HuH-7.5 (cell line): ENCODE measurements around the gene UBE2V1.
"Not testable (repeated sequence)": the region's sequence is repeated elsewhere in the genome, so short reads cannot be mapped to it uniquely, and the experiment has no call there.

Source experiments
- DNase-seq: peaks from one replicate; pipeline ENCODE4 v3.0.0; 2011; ENCODE audit warnings: low spot score

UBE2V1 gene

DNA sequence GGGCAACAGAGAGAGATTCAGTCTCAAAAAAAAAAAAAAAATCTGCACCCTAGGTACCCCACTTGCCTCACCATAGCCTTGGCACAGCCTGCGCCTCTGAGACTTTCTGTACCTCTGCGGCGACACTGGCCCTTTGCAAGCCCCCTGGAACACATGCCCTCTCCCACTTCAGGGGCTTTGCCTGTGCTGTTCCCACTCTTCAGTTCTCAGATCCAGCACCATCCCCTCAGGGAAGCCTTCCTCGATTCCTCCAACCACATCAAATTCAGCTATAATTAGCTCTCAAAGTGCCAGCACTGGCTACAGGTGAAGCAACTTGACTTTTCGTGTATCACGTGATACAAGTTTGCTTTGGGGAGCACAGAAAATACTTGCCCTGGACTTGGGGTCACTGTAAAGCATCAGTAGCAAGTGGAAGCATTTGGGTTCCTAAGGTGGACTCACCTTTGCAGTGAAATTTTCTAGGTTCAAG, 2.1 kb upstream of the UBE2V1 start:
- no peak for DNase-seq

DNA sequence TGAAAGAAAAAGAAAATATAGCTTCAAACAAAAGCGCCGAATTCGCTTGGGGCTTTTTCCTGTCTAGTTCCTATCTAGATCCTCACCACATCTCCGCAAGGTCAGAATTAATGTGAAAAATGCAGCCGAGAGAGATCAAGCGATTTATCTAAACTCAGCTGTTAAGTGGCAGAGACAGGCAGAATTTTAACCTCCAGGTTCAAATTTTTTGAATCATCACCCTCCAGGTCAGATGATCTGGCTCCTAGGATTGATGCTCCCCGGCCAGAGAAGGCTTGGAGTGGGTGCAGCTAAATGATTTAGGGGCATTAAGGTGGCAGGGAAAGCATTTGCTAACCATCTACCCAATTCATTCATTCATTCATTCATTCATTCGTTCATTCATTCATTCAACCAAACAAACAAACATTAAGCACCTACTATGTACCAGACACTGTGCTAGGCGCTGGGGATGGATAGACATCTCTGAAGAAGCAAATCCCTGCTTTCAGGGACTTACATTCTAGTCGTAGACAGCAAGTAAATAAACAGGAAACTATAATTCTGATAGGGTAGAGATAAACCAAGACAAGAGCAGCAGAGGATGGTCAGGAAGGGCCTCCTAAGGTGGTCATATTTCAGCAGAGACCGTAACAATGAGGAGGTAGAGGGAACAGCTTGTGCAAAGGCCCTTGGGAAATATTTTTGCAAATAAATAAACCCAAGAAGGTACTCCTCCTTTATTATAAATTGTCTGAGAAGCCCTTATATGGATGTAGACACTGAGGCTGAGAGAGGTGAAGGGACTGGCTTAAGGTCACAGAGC, 672 bp upstream of the UBE2V1 start:
- no peak for DNase-seq

DNA sequence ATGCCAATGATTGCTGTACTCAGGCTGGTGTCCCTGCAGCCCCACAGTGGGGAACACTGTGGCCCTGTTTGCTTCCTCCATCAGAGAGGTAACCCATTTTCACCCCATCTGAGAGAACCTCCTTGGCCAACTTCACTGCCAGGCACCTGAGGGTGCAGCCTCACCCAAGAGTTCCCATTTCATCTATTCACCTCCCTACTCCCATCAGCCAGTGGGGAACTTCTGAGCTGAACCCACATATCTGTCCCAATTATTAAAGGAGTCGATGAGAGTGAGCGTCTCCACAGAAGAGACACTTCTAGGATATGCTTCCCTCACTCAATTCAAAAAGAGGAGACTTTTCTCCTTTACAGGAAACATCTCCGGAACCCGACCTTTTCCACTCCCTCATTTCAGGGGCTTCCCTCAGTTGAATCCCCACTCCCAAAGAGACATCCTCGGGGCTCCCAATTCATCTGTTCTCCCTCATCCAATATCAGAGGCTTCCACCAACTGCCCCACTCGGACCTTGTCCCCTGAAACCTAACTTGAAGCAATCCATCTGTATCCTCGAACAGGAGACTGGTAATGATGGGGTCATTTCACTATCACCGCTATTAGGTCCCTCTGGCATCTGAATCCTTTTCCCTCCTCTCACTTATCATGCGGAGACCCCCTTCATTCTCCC, 988 bp downstream of the UBE2V1 start:
- no peak for DNase-seq

DNA sequence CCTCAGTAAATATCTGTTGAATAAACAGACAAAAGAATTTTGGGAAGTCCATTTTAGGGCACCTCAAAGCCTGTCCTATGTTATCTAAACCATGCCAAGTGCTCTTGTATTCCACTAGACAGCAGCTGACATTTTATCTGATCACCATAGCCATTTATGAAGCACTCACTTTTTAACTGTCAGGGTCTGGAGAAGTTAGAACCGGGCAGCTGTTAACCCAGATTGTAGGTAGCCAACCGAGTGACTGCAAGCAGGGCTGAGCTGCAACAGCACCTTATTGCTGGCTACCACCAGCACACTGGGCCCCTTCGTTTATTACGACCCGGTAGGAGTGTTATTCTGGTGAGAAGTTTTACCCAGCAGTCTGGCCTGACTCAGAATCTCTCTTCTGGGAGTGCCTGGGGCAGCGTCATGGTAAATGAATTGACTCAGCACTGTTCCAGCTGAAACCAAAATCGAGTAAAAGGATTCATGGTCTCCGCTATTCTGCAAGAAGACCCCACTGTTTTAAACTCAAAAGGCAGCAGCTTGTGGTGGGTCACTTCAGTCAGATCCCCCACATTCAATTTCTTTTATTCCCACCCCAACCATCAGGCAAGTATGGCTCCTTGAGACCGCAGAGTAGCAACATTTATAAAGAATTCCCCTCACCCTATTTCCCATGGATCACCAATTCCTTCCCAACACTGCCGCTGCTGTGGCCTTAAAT, 1.7 kb downstream of the UBE2V1 start:
- no peak for DNase-seq

DNA sequence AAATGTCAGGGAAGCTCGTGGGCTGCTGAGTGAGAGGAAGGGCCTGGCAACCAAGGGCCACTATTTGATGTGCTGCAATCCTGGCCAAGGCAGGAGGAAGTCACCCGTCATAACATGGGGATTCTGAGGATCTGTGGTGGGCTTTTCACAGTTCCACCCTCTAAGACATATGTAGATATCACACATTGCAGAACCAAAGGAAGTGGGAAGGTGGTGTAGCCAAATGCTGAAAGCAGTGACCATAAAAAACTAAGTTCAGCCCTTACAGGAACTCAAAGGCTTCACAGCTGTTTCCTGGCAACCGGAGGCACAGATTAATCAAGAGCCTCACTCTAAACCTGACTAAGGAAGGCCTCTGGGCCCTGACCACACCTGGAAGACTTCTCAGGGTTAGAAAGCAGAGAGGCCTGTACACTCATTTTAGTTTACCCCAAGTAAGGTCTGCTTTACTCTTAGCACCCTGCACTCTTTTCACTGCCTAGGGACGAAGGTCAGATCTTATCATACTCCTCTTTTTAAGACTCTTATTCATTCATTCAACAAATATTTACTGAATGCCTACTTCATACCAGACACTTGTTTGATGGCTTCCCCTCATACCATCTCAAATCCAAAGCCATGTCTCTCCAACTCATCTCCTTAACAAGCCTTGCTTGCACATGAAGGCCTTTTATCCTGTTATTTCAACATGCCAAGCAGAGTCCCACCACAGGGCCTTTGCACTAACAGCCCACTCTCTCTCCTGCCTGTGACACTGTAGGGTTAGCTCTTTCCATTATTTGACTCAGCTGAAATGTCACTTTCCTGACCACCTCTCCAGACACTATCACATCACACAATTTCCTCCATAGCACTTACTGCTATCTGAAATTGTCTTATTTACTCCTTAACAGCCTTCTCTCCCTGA, 2.6 kb downstream of the UBE2V1 start:
- DNase-seq, result no peak

DNA sequence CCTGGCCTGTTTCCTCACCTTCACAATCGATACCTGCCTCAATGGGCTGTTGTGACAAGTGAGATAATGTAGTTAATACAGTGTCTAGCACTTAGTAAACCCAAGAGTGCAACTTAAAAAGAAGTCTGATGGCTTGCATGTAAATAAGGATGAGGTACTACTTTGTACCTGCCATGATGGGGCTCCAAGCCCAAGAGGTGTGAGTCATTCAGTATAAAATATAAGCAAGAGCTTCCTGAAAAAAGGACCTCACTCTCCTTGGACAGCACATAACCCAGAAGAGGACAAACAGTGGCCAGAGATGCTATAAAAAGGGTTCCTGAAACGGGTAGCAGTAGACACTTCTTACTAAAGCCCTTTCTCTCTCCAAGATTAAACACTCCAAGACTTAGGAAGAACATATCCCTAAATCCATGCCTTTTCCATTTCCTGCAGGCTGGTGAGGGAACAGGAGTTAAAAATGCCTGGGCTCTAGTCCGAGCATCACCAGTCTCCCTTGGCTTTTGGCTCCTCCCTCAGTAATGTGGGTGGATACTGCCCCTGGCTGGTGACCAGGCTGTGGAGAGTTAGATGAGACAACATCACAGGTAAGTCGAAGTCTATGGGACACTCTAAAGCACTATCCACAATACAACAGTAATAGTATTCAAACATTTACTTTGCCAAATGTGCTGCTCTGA, 4.3 kb downstream of the UBE2V1 start:
- DNase-seq, result no peak

DNA sequence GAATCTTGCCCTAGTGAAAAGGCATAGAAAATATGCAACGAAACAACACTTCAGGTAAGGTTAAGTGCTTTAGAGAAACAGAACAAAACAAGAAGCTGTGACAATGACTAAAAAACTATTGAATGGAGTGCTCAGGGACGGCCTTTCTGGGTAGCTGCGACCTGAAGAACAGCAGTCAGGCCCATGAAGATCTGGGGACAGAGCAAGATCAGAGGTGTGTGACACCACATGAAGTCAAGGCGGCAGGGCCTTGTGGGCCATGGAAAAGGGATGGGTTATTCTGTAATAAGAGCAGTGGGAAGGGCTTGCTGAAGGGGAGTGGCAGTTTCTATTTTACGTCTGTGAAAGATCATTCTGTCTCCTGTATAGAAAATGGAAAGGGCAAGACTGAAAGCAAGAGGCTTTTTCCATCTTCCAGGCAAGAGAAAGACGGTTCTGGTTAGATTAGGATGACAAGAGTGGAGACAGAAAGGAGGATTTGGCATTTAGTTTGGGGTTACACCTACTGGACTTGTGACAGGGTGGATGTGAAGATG, 5.1 kb downstream of the UBE2V1 start:
- no peak for DNase-seq

DNA sequence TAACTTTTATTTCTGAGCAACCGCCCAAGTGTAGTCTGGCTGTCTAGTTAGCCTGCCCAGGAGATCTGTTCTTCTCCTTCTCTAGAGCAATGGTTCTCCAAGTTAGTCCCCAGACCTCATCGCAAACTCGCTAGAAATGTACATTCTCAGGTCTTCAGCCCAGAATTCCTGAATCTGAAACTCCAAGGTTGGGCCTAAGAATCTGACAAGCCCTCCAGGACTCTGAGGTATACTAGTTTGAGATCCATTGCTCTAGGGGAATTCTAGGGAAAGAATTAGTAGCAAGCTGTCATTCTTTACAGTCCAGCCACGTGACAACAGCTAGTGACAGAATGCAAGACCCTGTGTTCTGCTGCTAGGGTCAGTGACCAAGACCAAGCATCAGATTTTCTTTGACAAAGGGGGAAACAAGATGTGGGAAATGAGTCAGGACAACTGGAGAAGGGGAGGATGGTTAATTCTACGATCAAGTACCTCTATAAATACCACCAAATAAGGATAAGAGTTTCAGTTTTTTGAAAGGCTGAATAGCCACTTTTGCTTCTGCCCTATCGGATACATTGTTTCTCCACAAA, 5.8 kb downstream of the UBE2V1 start:
- DNase-seq, result no peak

DNA sequence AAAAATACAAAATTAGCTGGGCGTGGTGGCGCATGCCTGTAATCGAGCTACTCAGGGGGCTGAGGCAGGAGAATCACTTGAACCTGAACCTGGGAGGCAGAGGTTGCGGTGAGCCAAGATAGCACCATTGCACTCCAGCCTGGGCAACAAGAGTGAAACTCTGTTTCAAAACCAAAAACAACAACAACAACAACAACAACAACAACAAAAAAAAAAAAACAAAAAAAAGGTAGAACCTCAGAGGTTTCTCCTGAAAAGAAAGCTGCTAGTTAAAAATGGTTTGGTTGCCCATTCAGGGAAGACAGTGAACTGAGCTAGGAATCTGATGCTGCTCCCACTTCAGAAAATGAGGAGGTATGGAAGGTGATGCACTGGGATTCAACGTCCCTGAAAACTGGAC, 6.3 kb downstream of the UBE2V1 start:
- DNase-seq, result not testable (repeated sequence)

DNA sequence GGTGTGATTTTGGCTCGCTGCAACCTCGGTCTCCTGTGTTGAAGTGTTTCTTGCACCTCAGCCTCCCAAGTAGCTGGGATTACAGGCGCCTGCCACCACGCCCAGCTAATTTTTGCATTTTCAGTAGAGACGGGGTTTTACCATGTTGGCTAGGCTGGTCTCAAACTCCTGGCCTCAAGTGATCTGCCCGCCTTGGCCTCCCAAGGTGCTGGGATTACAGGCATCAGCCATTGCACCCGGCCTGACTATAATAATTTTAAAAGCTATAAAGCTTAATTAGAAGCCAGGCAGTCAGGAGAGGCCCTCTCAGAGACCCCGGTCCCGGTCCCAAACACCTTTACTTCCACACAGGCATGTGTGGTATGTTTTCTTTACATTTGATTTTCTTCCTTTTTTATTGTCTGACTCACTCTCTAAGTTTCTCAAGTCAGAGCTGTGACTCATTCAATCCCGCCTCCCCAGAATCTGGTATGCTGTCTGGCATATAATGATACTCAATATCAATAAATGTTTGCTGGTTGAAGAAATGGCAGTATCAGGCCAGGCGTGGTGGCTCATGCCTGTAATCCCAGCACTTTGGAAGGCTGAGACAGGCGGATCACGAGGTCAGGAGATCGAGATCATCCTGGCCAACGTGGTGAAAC, 9.4 kb downstream of the UBE2V1 start:
- DNase-seq, result not testable (repeated sequence)

DNA sequence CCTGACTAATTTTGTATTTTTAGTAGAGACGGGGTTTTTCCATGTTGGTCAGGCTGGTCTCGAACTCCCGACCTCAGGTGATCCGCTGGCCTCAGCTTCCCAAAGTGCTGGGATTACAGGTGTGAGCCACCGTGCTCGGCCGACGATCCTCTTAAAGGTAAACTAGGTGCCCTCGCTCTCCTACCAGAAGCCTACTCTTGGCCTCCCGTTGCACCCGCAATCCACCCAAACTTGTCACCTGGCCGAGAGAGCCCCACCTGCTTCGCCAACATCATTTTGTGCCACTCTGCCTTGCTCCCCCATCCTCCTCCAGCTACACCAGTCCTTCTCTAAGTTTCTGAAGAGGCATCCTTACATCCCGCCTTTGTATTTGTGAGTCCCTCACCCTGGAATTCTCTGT, 10.4 kb downstream of the UBE2V1 start:
- DNase-seq, result not testable (repeated sequence)

DNA sequence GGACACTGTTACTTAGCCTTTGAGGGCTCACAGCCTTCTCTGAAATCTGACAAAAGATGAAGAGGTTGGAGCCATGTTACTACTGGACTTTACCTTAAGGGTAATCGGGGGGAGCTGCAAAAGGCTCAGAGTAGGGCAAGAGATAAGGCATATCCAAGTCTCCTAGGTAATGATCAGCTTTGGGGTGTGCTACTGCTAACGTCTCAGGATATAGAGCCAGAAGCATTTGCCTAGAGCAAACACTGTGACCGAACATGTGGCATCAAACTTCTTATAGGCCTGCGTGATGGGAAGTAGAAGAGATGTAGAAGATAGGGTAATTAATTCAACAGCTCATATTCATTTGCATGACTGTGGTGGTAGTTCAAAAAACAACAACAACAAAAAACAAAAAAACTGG, 11.1 kb downstream of the UBE2V1 start:
- no peak for DNase-seq

DNA sequence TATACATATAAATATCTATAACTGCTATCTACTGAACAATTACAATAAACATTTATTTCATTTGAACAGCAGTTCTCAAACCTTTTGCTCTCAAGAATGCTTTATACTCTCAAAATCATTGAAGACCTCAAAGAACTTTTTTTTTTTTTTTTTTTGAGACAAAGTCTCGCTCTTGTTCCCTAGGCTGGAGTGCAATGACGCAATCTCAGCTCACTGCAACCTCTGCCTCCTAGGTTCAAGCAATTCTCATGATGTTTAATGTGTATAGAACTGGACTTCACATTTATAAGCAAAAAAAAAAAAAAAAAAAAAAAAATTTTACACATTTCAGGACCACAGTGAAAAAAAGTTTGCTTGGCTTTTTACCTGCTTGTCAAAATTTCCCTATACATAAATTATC, 11.7 kb downstream of the UBE2V1 start:
- DNase-seq, result no peak

DNA sequence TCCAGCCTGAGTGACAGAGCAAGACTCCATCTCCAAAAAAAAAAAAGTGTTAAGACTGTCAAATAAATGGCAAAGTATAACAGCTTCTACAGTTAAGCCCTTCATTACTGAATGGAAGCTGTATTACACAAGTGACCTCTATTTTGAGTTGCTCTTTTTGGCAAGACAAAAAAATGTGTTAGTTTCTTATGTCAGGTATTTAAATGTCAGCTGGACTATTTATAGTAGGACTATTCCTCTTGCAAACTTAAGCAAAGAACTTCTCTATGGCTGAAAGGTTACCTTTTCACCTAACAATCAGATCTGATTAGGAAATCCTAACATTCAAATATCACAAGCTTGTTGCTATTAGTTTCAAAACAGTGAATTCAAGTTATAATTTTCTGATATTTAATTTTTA, 12.4 kb downstream of the UBE2V1 start:
- DNase-seq, result no peak

DNA sequence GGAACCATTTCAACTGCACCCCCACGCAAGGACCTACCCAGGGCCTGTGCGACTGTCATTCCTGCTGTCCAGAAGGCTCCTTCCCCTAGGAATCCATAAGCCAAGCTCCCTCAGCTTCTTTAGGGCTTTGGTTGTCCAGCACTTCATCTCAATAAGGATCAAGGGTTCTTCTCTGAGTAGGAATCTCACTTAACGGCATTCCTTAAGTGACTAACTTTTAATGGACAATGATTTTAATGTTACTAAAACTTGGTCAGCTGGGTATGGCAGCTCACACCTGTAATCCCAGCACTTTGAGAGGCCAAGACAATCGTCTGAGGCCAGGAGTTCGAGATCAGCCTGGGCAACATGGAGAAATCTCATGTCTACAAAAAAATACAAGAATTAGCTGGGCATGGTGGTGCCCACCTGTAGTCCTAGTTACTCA, 13.4 kb downstream of the UBE2V1 start:
- no peak for DNase-seq

DNA sequence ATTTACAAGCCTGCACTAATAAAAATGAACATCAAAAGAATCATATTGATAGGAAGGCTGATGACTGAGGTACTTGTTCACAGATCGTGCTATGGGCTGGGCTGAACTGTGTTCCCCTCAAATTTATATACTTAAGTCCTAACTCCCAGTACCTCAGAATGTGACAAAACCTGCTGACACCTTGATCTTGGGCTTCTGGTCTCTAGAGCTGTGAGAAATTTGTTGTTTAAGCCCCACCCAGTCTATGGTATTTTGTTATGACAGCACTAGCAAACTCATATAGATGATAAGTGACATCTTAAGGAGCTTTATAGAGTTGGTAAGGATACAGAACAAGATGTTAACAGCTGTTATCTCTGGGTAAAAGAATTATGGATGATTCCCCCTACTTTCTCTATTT, 13.8 kb downstream of the UBE2V1 start:
- no peak for DNase-seq

DNA sequence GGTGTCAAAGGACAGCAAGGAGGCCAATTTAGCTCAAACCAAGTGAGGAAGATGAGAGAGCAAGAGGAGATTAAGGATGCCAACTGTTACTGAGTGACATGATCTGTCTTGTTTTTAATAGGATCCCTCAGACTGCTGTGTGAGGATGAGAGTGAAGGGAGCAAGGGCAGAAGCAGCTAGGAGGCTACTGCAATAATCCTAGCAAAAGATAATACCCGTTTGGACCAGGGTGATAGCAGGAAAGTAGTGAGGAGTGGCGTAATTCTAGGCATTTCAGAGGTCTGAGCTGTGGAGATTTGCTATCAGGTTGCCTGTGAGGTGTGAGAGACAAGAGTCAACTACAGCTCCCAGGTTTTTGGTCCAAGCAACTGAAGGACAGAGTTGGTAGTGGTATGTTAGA, 14.7 kb downstream of the UBE2V1 start:
- no peak for DNase-seq

DNA sequence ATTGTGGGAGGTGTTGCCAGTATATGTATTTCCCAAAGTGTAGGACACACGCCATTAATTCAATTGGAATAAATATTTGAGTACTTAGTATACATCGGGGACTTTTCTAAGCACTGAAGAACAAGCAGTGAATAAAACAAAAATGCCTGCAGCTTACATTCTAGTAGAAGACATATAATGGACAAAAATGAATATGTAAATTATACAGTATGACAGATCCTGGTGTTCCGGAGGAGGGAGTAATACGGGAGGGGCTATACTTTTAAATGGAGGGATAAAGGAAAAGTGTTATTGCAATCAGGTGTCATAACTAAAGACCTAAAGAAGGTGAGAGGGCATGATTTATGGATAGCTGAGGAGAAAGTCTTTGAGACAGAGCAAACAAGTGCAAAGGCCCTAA, 15.1 kb downstream of the UBE2V1 start:
- no peak for DNase-seq

DNA sequence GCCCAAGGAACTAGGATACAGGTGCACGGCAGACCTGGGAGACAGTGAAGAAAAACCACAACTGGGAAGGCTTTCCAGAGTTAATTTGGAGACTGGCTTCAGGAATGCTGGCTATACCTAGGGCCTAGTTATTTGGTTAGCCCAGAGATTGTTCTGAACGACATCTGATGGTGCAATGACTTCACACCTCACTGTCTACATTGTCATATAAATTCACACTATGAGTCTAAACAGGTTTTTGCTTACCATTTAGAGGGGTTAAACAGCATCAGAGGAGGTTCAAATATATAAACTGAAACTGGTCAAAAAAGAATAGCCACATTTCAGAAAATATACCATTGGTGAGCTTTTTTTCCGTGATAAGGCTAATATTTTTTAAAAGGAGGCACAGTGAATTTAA, 16.7 kb downstream of the UBE2V1 start:
- no peak for DNase-seq

DNA sequence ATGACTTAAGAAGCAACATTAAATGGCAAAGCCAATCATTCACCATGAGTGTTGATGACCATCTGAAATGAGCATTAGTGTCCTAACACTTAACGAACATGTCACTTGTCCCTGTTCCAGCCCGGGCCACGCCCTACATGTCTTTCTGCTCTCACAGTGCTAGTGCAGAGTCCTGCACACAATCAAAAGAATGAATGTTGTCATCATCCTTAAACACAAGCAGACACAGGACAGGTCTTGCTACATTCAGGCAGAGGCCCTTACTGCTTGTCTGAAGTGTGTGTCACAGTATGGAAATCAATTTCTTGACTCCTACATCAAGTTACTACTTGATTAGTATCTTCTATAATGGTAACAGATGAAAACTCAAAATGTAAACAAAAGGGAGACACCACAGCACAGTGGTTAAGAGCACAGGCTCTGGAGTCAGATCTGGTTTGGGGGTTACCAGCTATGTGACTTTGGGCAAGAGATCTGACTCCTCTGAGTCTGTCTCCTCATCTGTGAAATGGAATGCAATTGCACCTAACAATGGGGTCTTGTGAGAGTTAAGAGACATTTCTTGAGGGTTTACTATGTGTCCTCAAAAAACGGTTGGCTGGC, 17.4 kb downstream of the UBE2V1 start:
- DNase-seq, result no peak
